HG03060 (cell line): ENCODE data around the gene HYDIN.
"Not testable (repeated sequence)": the region's sequence is repeated elsewhere in the genome, so short reads cannot be mapped to it uniquely, and the experiment has no call there.

Source experiments
- ATAC-seq: cut with Tn5 transposase; IDR thresholded peaks from one replicate; pipeline ENCODE4 v1.9.1; 2021; ENCODE audit warnings: low read depth, moderate number of reproducible peaks; ENCODE audit not compliant: unreplicated experiment

Gene HYDIN

GRCh38 chr16:71009440-71010223 is 220.9 kb downstream of the HYDIN start:
- not testable (repeated sequence) for ATAC-seq

- not testable (repeated sequence) for ATAC-seq
Measured at GRCh38 chr16:71006516-71006915, 224.0 kb downstream of the HYDIN start.

GRCh38 chr16:70999735-71000134 is 230.8 kb downstream of the HYDIN start:
- ATAC-seq, result not testable (repeated sequence)

GRCh38 chr16:70995799-70996198 is 234.7 kb downstream of the HYDIN start:
- not testable (repeated sequence) for ATAC-seq

GRCh38 chr16:70992511-70992910 is 238.0 kb downstream of the HYDIN start:
- ATAC-seq, result not testable (repeated sequence)

GRCh38 chr16:70987019-70987715 is 243.4 kb downstream of the HYDIN start:
- not testable (repeated sequence) for ATAC-seq

GRCh38 chr16:70984675-70985074 is 245.8 kb downstream of the HYDIN start:
- ATAC-seq, result not testable (repeated sequence)

GRCh38 chr16:70968332-70968731 is 262.2 kb downstream of the HYDIN start:
- ATAC-seq, result not testable (repeated sequence)

GRCh38 chr16:70960169-70960568 is 270.4 kb downstream of the HYDIN start:
- ATAC-seq, result not testable (repeated sequence)

- not testable (repeated sequence) for ATAC-seq
Measured at GRCh38 chr16:70954922-70955321, 275.6 kb downstream of the HYDIN start.

GRCh38 chr16:70953824-70954223 is 276.7 kb downstream of the HYDIN start:
- not testable (repeated sequence) for ATAC-seq

GRCh38 chr16:70943551-70943950 is 287.0 kb downstream of the HYDIN start:
- ATAC-seq, result not testable (repeated sequence)

GRCh38 chr16:70939690-70940359 is 290.7 kb downstream of the HYDIN start:
- not testable (repeated sequence) for ATAC-seq

GRCh38 chr16:70936781-70937525 is 293.6 kb downstream of the HYDIN start:
- ATAC-seq, result not testable (repeated sequence)

- ATAC-seq, result not testable (repeated sequence)
Measured at GRCh38 chr16:70935325-70935724, 295.2 kb downstream of the HYDIN start.

GRCh38 chr16:70933746-70934145 is 296.8 kb downstream of the HYDIN start:
- not testable (repeated sequence) for ATAC-seq

- not testable (repeated sequence) for ATAC-seq
Measured at GRCh38 chr16:70930757-70931156, 299.8 kb downstream of the HYDIN start.

- not testable (repeated sequence) for ATAC-seq
Measured at GRCh38 chr16:70922164-70922563, 308.4 kb downstream of the HYDIN start.

GRCh38 chr16:70920661-70921060 is 309.9 kb downstream of the HYDIN start:
- not testable (repeated sequence) for ATAC-seq

GRCh38 chr16:70888208-70888607 is 342.3 kb downstream of the HYDIN start:
- not testable (repeated sequence) for ATAC-seq
